Measurements from ENCODE around the gene EVI5.
"Not testable (repeated sequence)": the region's sequence is repeated elsewhere in the genome, so short reads cannot be mapped to it uniquely, and the experiment has no call there.

The EVI5 gene

GRCh38 chr1:92527670-92528069 is 257.2 kb downstream of the EVI5 start:
- DNase-seq (ENCODE audit: low read depth in 1 of 2, low spot score in 1 of 2): no peak

- not testable (repeated sequence) for DNase-seq (ENCODE audit: low read depth in 1 of 2, low spot score in 1 of 2)
Measured at GRCh38 chr1:92524944-92525590, 259.8 kb downstream of the EVI5 start.

DNA sequence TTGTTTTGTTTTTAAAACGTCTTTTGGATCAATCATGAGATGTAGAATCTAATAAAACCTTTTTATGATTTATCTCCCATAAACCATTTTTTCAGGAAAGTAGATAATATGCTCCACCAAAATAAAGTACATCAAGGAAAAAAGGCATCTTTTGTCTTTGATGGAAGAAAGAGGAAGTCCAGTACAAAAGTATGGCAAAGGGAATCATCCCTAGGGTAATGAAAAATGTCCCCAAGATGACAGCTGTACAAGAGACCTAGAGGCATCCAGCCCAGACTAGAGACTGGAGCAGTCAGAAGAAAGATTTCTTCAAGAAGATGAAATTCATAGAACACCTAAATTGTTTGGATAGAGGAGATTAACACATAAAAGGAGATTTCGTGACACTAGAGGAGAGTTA is 265.9 kb downstream of the EVI5 start:
- no peak for DNase-seq (ENCODE audit: low read depth in 1 of 2, low spot score in 1 of 2)

DNA sequence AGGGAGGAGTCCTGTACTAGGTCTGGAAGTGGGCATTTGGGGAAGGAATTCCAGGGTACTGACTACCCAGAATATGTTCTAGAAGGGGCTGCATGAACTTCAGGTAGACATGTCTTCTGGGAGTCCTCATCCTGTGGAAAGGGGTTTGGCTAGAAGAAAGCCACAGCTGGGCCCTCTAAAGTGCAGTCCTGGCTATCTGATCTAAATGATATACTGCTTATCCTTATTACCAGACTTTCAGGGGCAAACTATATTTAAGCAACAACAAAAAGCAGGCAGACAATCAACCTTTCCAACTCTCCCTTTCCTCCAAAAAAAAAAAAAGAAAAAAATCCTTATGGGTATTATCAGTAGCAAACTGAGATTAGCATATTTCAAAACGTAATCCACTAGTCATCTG is 268.3 kb downstream of the EVI5 start:
- no peak for DNase-seq (ENCODE audit: low read depth in 1 of 2, low spot score in 1 of 2)

DNA sequence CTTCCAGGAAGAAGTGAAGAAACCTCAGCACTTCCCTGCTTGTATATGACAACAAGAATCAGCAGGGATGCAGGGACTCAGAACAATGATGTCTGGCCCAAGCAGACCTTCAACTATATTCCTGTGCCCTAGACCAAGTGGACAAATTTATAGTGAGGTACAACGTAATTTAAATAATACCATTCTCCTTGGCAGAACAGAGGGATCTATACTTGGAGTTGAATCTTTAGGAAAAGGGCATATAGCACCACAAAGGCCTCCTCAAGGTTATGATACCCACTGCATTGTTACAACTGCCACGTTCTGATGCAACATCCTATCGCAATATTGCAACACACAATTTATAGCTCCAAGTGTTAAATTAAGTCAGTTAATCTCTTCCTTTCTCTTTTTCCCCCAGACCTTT is 269.1 kb downstream of the EVI5 start:
- DNase-seq (ENCODE audit: low read depth in 1 of 2, low spot score in 1 of 2): no peak

DNA sequence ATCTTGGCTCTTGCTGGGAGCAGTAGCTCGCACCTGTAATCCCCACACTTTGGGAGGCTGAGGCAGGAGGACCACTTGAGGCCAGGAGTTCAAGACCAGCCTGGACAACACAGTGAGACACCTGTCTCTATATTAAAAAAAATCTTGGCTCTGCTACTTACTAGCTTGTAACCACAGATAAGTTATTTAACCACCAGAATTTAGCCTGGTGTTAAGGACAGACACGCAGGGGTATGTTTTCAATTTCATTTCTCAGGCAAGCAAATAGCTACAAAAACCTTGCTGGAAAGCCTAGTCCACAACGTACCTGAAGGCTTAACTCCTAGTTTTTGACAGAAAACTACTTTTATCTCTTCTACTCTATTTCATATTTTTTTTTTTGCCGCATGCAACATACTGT is 273.4 kb downstream of the EVI5 start:
- DNase-seq (ENCODE audit: low read depth in 1 of 2, low spot score in 1 of 2): no peak

DNA sequence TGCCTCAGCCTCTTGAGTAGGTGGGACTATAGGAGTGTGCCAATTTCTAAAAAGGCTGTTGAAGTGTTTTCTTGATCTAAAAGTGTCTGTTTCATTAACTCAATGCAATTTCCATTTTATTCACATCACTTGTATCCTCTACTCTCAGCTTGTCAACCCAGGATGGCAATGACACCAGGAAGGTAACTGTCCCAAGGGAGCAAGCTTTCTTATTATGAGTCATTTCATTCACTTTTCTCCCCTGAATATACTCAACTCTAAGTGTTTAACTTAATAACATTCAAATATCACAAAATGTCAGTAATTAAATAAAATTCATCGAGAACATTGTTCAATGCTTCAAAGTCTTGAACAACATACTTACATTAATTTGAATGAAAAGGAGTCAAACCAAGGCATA is 275.3 kb downstream of the EVI5 start:
- DNase-seq (ENCODE audit: low read depth in 1 of 2, low spot score in 1 of 2): no peak

DNA sequence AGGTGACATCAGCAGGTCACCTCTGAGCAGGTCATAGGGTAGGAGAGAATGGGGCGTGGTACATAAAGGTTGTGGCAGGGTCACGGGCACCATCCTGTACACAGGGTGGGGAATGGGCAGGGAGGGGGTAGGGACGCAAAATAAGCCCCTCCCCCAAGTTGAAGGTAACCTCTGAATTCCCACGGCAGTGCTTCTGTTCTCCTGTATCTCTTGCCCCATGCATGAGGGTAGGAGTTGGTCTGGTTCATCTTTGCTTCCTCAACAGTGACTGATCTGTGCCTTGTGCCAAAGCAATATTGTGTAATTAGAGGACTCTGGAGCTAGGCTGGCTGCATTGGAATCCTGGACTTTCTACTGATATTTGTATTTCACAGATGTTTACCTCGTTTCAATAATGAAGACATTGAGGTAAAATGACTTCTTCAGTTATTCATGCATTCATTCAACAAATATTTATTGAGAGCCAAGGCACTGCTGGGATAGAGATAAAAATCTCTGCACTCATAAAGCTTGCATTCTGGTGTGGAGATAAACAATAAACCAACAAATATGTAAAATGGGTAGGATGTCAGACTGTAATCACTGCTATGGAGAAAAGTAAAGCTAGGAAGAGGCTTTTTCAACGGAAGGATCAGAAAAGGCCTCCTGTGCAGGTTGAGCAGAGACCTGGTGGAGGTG is 279.8 kb downstream of the EVI5 start:
- DNase-seq (ENCODE audit: low read depth in 1 of 2, low spot score in 1 of 2): no peak

- no peak for DNase-seq (ENCODE audit: low read depth in 1 of 2, low spot score in 1 of 2)
Measured at GRCh38 chr1:92504291-92505014, 280.5 kb downstream of the EVI5 start.

GRCh38 chr1:92503926-92504285 is 281.0 kb downstream of the EVI5 start:
- no peak for DNase-seq (ENCODE audit: low read depth in 1 of 2, low spot score in 1 of 2)

DNA sequence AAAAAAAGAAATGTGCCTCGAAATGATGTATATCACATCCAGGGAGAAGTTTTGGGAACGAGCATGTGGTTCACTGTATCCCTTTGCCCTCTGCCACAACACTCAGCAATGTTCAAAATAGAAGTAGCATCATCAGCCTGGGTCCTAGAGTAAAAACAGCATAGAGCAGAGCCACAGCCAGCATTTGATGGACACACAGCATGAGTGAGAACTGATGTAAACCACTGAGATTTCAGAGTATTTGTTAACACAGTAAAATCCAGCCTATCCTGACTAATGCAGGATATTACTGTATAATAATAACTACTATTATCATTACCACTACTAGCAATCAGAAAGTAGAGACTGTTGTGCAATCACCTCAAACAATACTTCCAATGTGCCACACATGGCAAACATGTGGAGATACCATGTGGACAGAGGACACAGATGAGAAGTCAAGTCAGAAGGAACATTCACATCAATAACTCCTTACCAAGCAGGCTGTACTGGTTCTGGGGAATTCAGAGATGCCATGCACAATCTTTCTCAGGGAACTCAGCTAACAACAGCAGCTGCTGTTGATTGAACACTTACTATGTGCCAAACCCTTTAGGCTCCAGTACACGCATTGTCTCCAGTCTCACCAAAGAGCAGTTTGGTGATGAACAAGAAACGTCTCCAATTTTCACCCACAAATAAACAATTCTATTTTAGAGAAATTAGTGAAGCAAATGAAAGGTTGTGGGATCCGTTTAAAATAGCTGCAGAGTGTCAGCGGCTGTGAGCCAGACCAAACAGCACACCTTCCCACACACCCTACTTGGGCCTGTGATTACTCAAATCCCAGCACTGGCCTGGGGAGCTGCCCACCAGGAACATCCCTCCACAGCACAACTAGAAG is 281.6 kb downstream of the EVI5 start:
- no peak for DNase-seq (ENCODE audit: low read depth in 1 of 2, low spot score in 1 of 2)

GRCh38 chr1:92502247-92502646 is 282.7 kb downstream of the EVI5 start:
- no peak for DNase-seq (ENCODE audit: low read depth in 1 of 2, low spot score in 1 of 2)

DNA sequence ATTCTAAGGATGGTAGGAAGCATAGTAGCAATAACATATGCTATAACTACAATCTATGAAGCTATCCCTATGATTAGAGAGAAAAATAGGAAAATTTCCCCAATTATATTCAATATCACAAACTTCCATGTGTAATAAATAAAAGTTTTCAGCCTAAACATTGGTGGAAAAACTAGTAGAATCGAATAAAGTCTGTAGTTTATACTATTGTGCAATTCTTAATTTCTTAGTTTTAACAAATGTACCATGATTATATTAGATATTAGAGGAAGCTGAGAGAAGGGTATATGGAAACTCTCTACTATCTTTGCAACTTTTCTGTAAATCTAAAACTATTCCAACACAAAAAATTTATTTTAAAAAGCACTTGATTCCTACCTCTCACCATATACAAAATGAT is 284.4 kb downstream of the EVI5 start:
- DNase-seq (ENCODE audit: low read depth in 1 of 2, low spot score in 1 of 2): no peak

DNA sequence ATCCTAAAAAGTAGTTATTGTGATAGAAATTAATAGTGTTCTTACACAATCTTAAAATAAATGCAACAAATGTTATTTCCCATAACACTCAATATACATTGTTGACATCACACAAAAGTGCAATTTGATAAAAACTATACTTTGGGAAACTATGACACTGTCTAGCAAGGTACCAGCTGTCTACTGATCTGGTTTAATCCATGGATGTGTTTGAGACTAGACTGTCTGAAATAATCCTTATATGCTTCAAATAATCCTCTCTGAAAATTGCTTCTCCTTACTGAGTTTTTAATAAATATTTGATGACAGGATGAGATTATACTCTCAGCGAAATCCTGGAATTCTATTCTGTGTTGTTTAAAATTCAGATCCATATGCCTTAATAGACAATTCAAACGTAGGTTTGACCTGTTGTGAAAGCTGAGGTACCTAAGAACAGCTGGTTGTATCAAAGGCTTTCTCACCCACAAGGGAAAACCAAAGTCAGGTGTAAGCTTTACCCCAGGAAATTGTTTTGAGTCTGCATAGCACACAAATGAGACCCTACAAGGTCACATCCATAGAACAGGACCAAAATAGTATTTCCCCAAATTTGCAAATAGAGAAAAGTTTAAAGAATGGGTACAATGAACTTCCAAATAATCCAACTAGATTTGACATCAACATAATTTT is 289.4 kb downstream of the EVI5 start:
- no peak for DNase-seq (ENCODE audit: low read depth in 1 of 2, low spot score in 1 of 2)

GRCh38 chr1:92494485-92495141 is 290.3 kb downstream of the EVI5 start:
- DNase-seq (ENCODE audit: low read depth in 1 of 2, low spot score in 1 of 2): no peak

- no peak for DNase-seq (ENCODE audit: low read depth in 1 of 2, low spot score in 1 of 2)
Measured at GRCh38 chr1:92493139-92493538, 291.8 kb downstream of the EVI5 start.

DNA sequence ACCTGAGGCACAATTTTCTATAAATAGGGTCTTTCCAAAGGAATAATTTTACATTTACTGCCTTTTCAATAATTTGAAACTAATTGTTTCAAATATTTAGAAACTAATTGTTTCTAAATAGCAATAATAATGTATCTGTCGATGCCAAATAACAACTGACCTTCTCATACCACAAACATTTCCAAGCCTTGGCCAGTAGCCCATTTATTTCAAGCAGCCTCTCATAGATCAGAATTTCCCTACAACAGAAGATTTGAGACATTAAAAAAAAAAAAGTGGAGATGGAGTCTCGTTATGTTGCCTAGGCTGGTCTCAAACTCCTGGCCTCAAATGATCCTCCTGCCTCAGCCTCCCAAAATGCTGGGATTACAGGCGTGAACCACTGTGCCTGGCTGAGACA is 296.1 kb downstream of the EVI5 start:
- DNase-seq (ENCODE audit: low read depth in 1 of 2, low spot score in 1 of 2): no peak

- DNase-seq (ENCODE audit: low read depth in 1 of 2, low spot score in 1 of 2): no peak
Measured at GRCh38 chr1:92488416-92488815, 296.5 kb downstream of the EVI5 start.

DNA sequence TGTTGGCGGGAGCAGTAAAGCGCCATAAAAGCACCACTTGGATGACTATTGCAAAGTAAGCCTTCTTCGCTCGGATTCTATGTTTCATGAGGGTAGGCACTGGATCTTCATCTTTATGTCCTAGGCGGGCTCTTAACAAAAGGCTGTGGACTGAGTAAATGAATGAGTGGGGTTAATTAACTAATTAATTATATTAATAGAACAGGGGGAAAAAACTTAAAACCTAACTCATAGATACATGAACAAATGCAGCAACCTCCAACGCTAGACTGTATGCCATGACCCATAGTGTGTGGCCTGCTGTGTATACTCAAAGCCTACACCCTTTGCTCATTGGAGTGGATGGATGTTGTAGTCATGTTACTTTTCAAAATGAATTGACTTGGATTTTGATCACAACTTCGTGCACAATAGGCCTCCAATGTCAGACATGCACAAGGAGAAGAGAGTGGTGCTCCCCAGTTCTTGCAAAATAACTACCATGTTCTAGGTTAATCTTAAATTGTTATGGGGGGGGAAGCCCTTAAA is 297.8 kb downstream of the EVI5 start:
- no peak for DNase-seq (ENCODE audit: low read depth in 1 of 2, low spot score in 1 of 2)

Data from activated T-helper 1 cell treated with anti-CD3 and anti-CD28 coated beads, Interleukin-2, amount 50 U/mL, for 16 hours (primary cell).